ENCODE measurements around the gene OSBPL5.

Gene OSBPL5
- 2.8 to 7.2 (median 5.0) reads per million in 4 donors for total RNA-seq

- DNase-seq: peak in 2 of 5 donors; percentile 6 to 17
Observed at GRCh38 chr11:3165152-3165705, at the start of gene OSBPL5. Gene OSBPL5, minus strand, starts transcription at chr11:3165310. Its CDS starts 36,162 bp downstream, at chr11:3129148.

GRCh38 chr11:3214420-3214699 lies 49.2 kb upstream of the OSBPL5 start:
- DNase-seq: no peak

GRCh38 chr11:3213659-3214419 lies 48.7 kb upstream of the OSBPL5 start:
- DNase-seq: peak in 1 of 5 donors; percentile 6

- DNase-seq: no peak
Observed at GRCh38 chr11:3208272-3208671, 43.2 kb upstream of the OSBPL5 start.

- no peak for DNase-seq
Observed at GRCh38 chr11:3207526-3208189, 42.5 kb upstream of the OSBPL5 start.

- no peak for DNase-seq
Observed at GRCh38 chr11:3206922-3207204, 41.8 kb upstream of the OSBPL5 start.

- no peak for DNase-seq
Observed at GRCh38 chr11:3206156-3206921, 41.2 kb upstream of the OSBPL5 start.

- DNase-seq: no peak
Observed at GRCh38 chr11:3205261-3206155, 40.4 kb upstream of the OSBPL5 start.

GRCh38 chr11:3204141-3205015 lies 39.3 kb upstream of the OSBPL5 start:
- no peak for DNase-seq

- no peak for DNase-seq
Observed at GRCh38 chr11:3203221-3204043, 38.3 kb upstream of the OSBPL5 start.

- DNase-seq: no peak
Observed at GRCh38 chr11:3202759-3203158, 37.6 kb upstream of the OSBPL5 start.

GRCh38 chr11:3202305-3202704 lies 37.2 kb upstream of the OSBPL5 start:
- no peak for DNase-seq

- DNase-seq: no peak
Observed at GRCh38 chr11:3201677-3202181, 36.6 kb upstream of the OSBPL5 start.

- no peak for DNase-seq
Observed at GRCh38 chr11:3201112-3201581, 36.0 kb upstream of the OSBPL5 start.

- no peak for DNase-seq
Observed at GRCh38 chr11:3200388-3201111, 35.4 kb upstream of the OSBPL5 start.

GRCh38 chr11:3199537-3200295 lies 34.6 kb upstream of the OSBPL5 start:
- no peak for DNase-seq

GRCh38 chr11:3198815-3199214 lies 33.7 kb upstream of the OSBPL5 start:
- no peak for DNase-seq

- DNase-seq: no peak
Observed at GRCh38 chr11:3197878-3198528, 32.9 kb upstream of the OSBPL5 start.

Data from T-helper 1 cell (primary cell).